Tibial nerve (tissue), 3 donors: Measurements from ENCODE around the gene OR5AS1.

Experiments used
- POLR2A ChIP-seq, 2 donors: fragments of 450-650 bp; IDR thresholded peaks; one replicate each; pipeline ENCODE4 v1.6.1; 2017; ENCODE audit warnings: antibody characterized with exemption in 2 of 2, mild to moderate bottlenecking in 2 of 2, moderate library complexity in 2 of 2
- TF ChIP-seq, protein P1 (sequence below), 5 experiments: fragments of 200-600 bp in 3 of 5; fragments of 450-650 bp in 2 of 5; sonication (generic) in 3 of 5; IDR thresholded peaks; one replicate each; pipeline ENCODE4 v1.5.1; 2016 to 2019; ENCODE audit warnings: antibody characterized with exemption in 5 of 5, mild to moderate bottlenecking in 3 of 5, moderate library complexity in 2 of 5

DNA sequence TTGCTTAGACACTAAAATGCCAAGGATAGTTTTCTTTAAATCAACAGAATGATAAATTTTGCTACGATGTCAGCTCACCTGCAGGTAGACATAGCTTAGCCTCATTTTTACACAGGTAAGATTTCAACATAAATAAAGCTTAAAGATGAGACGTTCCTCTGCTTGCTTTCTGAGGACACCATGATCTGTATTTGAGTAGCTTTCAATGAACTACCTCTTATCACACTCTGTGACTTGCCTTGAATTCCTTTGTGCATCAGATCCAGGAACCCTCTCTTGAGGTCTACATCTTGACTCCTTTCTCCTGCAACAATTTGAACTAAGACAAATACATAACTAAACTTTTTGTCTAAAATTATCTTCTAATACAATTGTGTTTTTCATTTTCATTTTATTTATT, 39.5 kb downstream of the OR5AS1 start:
- TF ChIP-seq POLR2A (IDR thresholded peaks at IDR 0.05), result no peak
- TF ChIP-seq, protein P1, sequence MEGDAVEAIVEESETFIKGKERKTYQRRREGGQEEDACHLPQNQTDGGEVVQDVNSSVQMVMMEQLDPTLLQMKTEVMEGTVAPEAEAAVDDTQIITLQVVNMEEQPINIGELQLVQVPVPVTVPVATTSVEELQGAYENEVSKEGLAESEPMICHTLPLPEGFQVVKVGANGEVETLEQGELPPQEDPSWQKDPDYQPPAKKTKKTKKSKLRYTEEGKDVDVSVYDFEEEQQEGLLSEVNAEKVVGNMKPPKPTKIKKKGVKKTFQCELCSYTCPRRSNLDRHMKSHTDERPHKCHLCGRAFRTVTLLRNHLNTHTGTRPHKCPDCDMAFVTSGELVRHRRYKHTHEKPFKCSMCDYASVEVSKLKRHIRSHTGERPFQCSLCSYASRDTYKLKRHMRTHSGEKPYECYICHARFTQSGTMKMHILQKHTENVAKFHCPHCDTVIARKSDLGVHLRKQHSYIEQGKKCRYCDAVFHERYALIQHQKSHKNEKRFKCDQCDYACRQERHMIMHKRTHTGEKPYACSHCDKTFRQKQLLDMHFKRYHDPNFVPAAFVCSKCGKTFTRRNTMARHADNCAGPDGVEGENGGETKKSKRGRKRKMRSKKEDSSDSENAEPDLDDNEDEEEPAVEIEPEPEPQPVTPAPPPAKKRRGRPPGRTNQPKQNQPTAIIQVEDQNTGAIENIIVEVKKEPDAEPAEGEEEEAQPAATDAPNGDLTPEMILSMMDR (IDR thresholded peaks at IDR 0.05), result no peak
